Progenitor cell of endocrine pancreas (in vitro differentiated cells): ENCODE measurements around the gene RUNX1. TPM values are rescaled to one million over a fixed set of nuclear protein-coding genes. Genes with fewer than 3 reads are reported as not detected.

ENCODE experiments used
- DNase-seq: peaks from one replicate; pipeline ENCODE4 v3.0.0; 2021; ENCODE audit warnings: low spot score; ENCODE audit not compliant: unreplicated experiment
- H3K27ac Mint-ChIP-seq: 2 replicates; pipeline ENCODE4 v1.8.0; 2021; ENCODE audit warnings: mild to moderate bottlenecking, moderate library complexity, mixed read lengths
- H3K27me3 Mint-ChIP-seq: 2 replicates; pipeline ENCODE4 v1.8.0; 2021; ENCODE audit warnings: mixed read lengths
- H3K36me3 Mint-ChIP-seq: 2 replicates; pipeline ENCODE4 v1.8.0; 2022; ENCODE audit warnings: mixed read lengths; ENCODE audit not compliant: insufficient read depth
- H3K4me1 Mint-ChIP-seq: 2 replicates; pipeline ENCODE4 v1.8.0; 2021; ENCODE audit warnings: low read depth, mixed read lengths
- H3K4me3 Mint-ChIP-seq: 2 replicates; pipeline ENCODE4 v1.8.0; 2021; ENCODE audit warnings: low read depth, mild to moderate bottlenecking, moderate library complexity, mixed read lengths
- H3K9me3 Mint-ChIP-seq: 2 replicates; pipeline ENCODE4 v1.8.0; 2021; ENCODE audit warnings: low read depth, mixed read lengths
- CTCF ChIP-seq: fragments of 200-600 bp; sonication (generic); IDR thresholded peaks from one replicate; pipeline ENCODE4 v1.5.0; 2021; ENCODE audit warnings: antibody characterized with exemption, mild to moderate bottlenecking; ENCODE audit not compliant: unreplicated experiment
- total RNA-seq: library from RNA; stranded (reverse); gene quantifications from 2 replicates; pipeline ENCODE4 v1.2.1, GENCODE V29; 2021

The RUNX1 gene
- total RNA-seq, 1 donor from 2014 or later: 7.1 TPM

GRCh38 chr21:35006771-35007170, 42.3 kb downstream of the RUNX1 start:
- TF ChIP-seq CTCF: no peak
- Mint-ChIP-seq H3K4me1 (peaks cover 1% of the 10 kb centered on the region), H3K4me3 (no peak overlapping the region), H3K9me3 (no peaks in the 10 kb centered on the region), H3K27me3 (peaks cover 10% of the 10 kb centered on the region), H3K27ac (no peak overlapping the region), H3K36me3 (no peaks in the 10 kb centered on the region)
- no peak for DNase-seq

GRCh38 chr21:35006248-35006647, 42.9 kb downstream of the RUNX1 start:
- peaks cover 10% of the 10 kb centered on the region for H3K27me3 Mint-ChIP-seq
- no peaks in the 10 kb centered on the region for H3K36me3 Mint-ChIP-seq
- DNase-seq: no peak
- H3K9me3 Mint-ChIP-seq: no peaks in the 10 kb centered on the region
- no peaks in the 10 kb centered on the region for H3K4me1 Mint-ChIP-seq
- H3K27ac Mint-ChIP-seq: no peak overlapping the region
- no peak overlapping the region for H3K4me3 Mint-ChIP-seq
- no peak for TF ChIP-seq CTCF

GRCh38 chr21:35005560-35006224, 43.4 kb downstream of the RUNX1 start:
- no peaks in the 10 kb centered on the region for H3K4me1 Mint-ChIP-seq
- DNase-seq: no peak
- H3K27me3 Mint-ChIP-seq: peaks cover 10% of the 10 kb centered on the region
- no peak overlapping the region for H3K4me3 Mint-ChIP-seq
- peaks cover 1% of the 10 kb centered on the region for H3K9me3 Mint-ChIP-seq
- no peaks in the 10 kb centered on the region for H3K36me3 Mint-ChIP-seq
- H3K27ac Mint-ChIP-seq: no peak overlapping the region
- no peak for TF ChIP-seq CTCF

- Mint-ChIP-seq H3K9me3 (peaks cover 2% of the 10 kb centered on the region), H3K36me3 (no peaks in the 10 kb centered on the region), H3K4me3 (no peak overlapping the region), H3K27ac (no peak overlapping the region), H3K4me1 (no peaks in the 10 kb centered on the region), H3K27me3 (peaks cover 10% of the 10 kb centered on the region)
- TF ChIP-seq CTCF: no peak
- no peak for DNase-seq
Measured at GRCh38 chr21:35005077-35005476, 44.0 kb downstream of the RUNX1 start.

- H3K27ac Mint-ChIP-seq: no peak overlapping the region
- H3K4me1 Mint-ChIP-seq: no peaks in the 10 kb centered on the region
- DNase-seq: no peak
- no peak for TF ChIP-seq CTCF
- H3K9me3 Mint-ChIP-seq: peaks cover 5% of the 10 kb centered on the region
- H3K36me3 Mint-ChIP-seq: no peaks in the 10 kb centered on the region
- peaks cover 10% of the 10 kb centered on the region for H3K27me3 Mint-ChIP-seq
- no peak overlapping the region for H3K4me3 Mint-ChIP-seq
Measured at GRCh38 chr21:35004314-35004713, 44.8 kb downstream of the RUNX1 start.
